A549 treated with Mapracorat at 1 μM for 4 hours (cell line): ENCODE results near the gene PTPRG. TPM values are rescaled to one million over a fixed set of nuclear protein-coding genes. Genes with fewer than 3 reads are reported as not detected.

Source experiments
- total RNA-seq: library from RNA; stranded (reverse); fragments of 200-300 nt; extraction: Qiagen RNA extraction; gene quantifications from 5 replicates; pipeline ENCODE4 v1.2.3, GENCODE V29; 2022

The PTPRG gene
- 1.9 to 2.9 TPM (median 2.4 TPM) in 5 replicates for total RNA-seq

DNA sequence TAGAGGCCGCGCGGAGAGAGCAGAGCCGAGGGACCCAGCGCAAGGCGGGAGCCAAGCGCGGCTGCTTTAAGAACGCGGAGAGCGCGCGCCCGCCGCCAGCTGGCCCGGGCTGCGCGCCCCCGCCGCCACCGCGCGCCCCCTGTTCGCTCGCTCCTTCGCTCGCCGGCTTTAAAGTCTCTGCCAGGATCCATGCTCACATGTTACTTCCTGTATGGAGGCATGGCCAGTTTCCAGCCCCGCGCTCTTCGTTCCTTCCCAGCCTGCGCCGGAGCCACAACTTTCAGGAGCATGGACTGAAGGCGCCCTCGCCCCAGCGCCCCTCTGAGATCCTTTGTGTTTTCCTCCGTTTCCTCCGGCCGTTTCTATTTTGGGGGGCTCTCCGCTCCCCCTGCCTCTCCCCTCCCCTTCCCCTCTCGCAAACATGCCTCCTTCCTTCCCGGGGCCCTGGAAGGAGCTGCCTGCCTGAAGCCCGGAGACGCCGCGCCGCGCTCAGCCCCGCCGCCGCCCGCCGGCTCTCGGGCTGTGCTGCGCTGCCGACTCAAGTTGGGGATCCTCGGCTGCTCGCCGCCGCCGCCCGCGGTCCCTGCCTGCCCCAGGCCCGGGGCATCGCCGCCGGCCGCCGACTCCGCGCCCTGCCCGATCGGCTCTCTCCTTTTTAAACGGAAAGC lies at the start of gene PTPRG:
Gene PTPRG, plus strand, starts transcription at position 198 of the 668 bp plus-strand sequence. CDS start 717 bp downstream, outside the sequence.

